ENCODE results near the gene CTSW.

DNA sequence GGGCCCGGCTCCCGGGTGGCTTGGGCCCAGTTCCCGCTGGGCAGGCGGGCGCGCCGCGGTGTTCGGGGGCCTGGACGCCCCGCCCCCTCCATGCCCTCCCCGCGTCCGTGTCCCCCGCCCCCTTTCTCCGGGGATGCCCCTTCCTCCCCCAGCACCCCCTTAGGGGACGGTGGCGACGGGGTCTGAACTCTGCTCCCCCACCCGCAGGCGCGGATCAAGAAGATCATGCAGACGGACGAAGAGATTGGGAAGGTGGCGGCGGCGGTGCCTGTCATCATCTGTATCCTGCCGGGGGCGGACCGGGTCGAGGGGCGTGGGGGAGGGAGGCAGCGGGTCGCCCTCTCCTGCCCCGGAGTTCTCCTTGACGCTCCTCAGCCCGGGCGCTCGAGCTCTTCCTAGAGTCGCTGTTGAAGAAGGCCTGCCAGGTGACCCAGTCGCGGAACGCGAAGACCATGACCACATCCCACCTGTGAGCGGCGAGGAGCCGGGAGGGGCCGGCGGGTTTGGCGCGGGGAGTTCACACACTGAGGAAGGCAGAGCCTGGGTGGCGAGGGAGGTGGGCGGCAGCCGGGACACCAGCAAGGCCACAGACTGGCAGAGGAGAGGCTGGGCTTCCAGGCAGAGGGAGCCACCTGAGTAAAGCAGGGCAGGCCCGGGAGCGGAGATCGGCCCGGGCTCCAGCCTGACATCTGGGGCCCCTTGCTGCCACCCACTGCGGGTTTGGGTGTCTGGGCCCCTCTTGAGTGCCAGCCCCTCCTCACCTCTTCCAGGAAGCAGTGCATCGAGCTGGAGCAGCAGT lies 40.1 kb downstream of the CTSW start:
- TF ChIP-seq SIN3A (IDR thresholded peaks at IDR 0.05; ENCODE audit: borderline replicate concordance, insufficient read depth, low read depth, low read length) = no peak
- TF ChIP-seq, protein P1, sequence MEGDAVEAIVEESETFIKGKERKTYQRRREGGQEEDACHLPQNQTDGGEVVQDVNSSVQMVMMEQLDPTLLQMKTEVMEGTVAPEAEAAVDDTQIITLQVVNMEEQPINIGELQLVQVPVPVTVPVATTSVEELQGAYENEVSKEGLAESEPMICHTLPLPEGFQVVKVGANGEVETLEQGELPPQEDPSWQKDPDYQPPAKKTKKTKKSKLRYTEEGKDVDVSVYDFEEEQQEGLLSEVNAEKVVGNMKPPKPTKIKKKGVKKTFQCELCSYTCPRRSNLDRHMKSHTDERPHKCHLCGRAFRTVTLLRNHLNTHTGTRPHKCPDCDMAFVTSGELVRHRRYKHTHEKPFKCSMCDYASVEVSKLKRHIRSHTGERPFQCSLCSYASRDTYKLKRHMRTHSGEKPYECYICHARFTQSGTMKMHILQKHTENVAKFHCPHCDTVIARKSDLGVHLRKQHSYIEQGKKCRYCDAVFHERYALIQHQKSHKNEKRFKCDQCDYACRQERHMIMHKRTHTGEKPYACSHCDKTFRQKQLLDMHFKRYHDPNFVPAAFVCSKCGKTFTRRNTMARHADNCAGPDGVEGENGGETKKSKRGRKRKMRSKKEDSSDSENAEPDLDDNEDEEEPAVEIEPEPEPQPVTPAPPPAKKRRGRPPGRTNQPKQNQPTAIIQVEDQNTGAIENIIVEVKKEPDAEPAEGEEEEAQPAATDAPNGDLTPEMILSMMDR (IDR thresholded peaks at IDR 0.05) = no peak
- no peak for TF ChIP-seq TCF7L2 (IDR thresholded peaks at IDR 0.05; ENCODE audit: low read depth, low read length)

All from Panc1 (cell line).